Sigmoid colon (tissue), 4 donors: ENCODE measurements around the gene AUTS2.

Experiments
- CTCF ChIP-seq, 4 experiments: fragments of 450-650 bp in 3 of 4; fragments of 200-600 bp in 1 of 4; IDR thresholded peaks; one replicate each; pipeline ENCODE4 v1.5.1; 2016 to 2019; ENCODE audit warnings: antibody characterized with exemption in 4 of 4, mild to moderate bottlenecking in 3 of 4, moderate library complexity in 2 of 4
- EP300 ChIP-seq, 4 donors: sonication (generic); formaldehyde crosslinking; IDR thresholded peaks; one replicate each; pipeline ENCODE4 v1.6.1; 2017; ENCODE audit warnings: antibody characterized with exemption in 4 of 4
- POLR2A ChIP-seq, 2 donors: fragments of 450-650 bp; IDR thresholded peaks; one replicate each; pipeline ENCODE4 v1.6.1; 2016; ENCODE audit warnings: antibody characterized with exemption in 2 of 2, mild to moderate bottlenecking in 2 of 2, moderate library complexity in 2 of 2
- POLR2AphosphoS5 ChIP-seq, 4 donors: sonication (generic); formaldehyde crosslinking; IDR thresholded peaks; one replicate each; pipeline ENCODE4 v1.6.1; 2017; ENCODE audit warnings: antibody characterized with exemption in 4 of 4

- TF ChIP-seq CTCF (IDR thresholded peaks at IDR 0.05): no peak
- no peak for TF ChIP-seq POLR2AphosphoS5 (IDR thresholded peaks at IDR 0.05)
- TF ChIP-seq POLR2A (IDR thresholded peaks at IDR 0.05): no peak
- TF ChIP-seq EP300 (IDR thresholded peaks at IDR 0.05): no peak
These were observed 1189.5 kb downstream of the AUTS2 start for GRCh38 chr7:70787771-70788170.
